ENCODE measurements around the gene LRRC3. TPM values are rescaled to one million over a fixed set of nuclear protein-coding genes. Genes with fewer than 3 reads are reported as not detected.

The LRRC3 gene
- polyA plus RNA-seq, 1 donor (not counting 4 experiments of a cell fraction or from before 2014, with no cell fraction given) = 1.4 TPM

GRCh38 chr21:44437696-44438431 is 17.4 kb upstream of the LRRC3 start:
- dilution Hi-C loops (cut with MboI; ENCODE audit: extremely low pct_ligation_motif_present, low sequenced_read_pairs) = no loop called here
- FAIRE-seq (no peak), DNase-seq (ENCODE audit: low read depth, low spot score) (no peak)
- no peaks in the 10 kb centered on the region for H3K79me2 ChIP-seq (ENCODE audit: control insufficient read depth, insufficient read depth, low read length)
- no peak overlapping the region for H3K9ac ChIP-seq (ENCODE audit: control insufficient read depth, extremely low read depth, insufficient read depth, low read length)
- TF ChIP-seq EZH2 (IDR thresholded peaks at IDR 0.05; ENCODE audit: low read length) (no peak), CTCF (optimal IDR thresholded peaks at IDR 0.05 in 1 of 3, IDR thresholded peaks at IDR 0.05 in 1 of 3, conservative IDR thresholded peaks at IDR 0.05 in 1 of 3; ENCODE audit: extremely low read depth in 1 of 3, insufficient read depth in 2 of 3, low read length in 3 of 3) (no peak)
- H3K27me3 ChIP-seq (ENCODE audit: control insufficient read depth, extremely low read depth, insufficient read depth, low read length) = peaks cover 16% of the 10 kb centered on the region
- no peaks in the 10 kb centered on the region for H3K36me3 ChIP-seq (ENCODE audit: control insufficient read depth in 2 of 2, extremely low read depth in 1 of 2, insufficient read depth in 2 of 2, low read length in 2 of 2)
- H3K4me3 ChIP-seq (ENCODE audit: control insufficient read depth in 2 of 3, extremely low read depth in 1 of 3, insufficient read depth in 2 of 3, low read depth in 1 of 3, low read length in 3 of 3) = no peak overlapping the region
- H3K27ac ChIP-seq (ENCODE audit: control insufficient read depth, insufficient read depth, low read length) = no peak overlapping the region
- no peaks in the 10 kb centered on the region for H3K9me3 ChIP-seq (ENCODE audit: control insufficient read depth, low read depth, low read length)
- H3K4me1 ChIP-seq (ENCODE audit: control insufficient read depth, extremely low read depth, insufficient read depth, low read length) = no peaks in the 10 kb centered on the region
- H3K9me1 ChIP-seq (ENCODE audit: control insufficient read depth, extremely low read depth, insufficient read depth, low read length) = no peaks in the 10 kb centered on the region
- H3K4me2 ChIP-seq (ENCODE audit: control insufficient read depth, extremely low read depth, insufficient read depth, low read depth, low read length) = no peak overlapping the region
- no peaks in the 10 kb centered on the region for H4K20me1 ChIP-seq (ENCODE audit: control insufficient read depth, extremely low read depth, insufficient read depth, low read length)
- H2AFZ ChIP-seq (ENCODE audit: control insufficient read depth, low read length) = no peak overlapping the region

GRCh38 chr21:44438531-44439210 is 16.6 kb upstream of the LRRC3 start:
- peaks cover 16% of the 10 kb centered on the region for H3K27me3 ChIP-seq (ENCODE audit: control insufficient read depth, extremely low read depth, insufficient read depth, low read length)
- H4K20me1 ChIP-seq (ENCODE audit: control insufficient read depth, extremely low read depth, insufficient read depth, low read length) = no peaks in the 10 kb centered on the region
- no peaks in the 10 kb centered on the region for H3K9me1 ChIP-seq (ENCODE audit: control insufficient read depth, extremely low read depth, insufficient read depth, low read length)
- no peak overlapping the region for H3K4me3 ChIP-seq (ENCODE audit: control insufficient read depth in 2 of 3, extremely low read depth in 1 of 3, insufficient read depth in 2 of 3, low read depth in 1 of 3, low read length in 3 of 3)
- H3K36me3 ChIP-seq (ENCODE audit: control insufficient read depth in 2 of 2, extremely low read depth in 1 of 2, insufficient read depth in 2 of 2, low read length in 2 of 2) = no peaks in the 10 kb centered on the region
- TF ChIP-seq CTCF (optimal IDR thresholded peaks at IDR 0.05 in 1 of 3, IDR thresholded peaks at IDR 0.05 in 1 of 3, conservative IDR thresholded peaks at IDR 0.05 in 1 of 3; ENCODE audit: extremely low read depth in 1 of 3, insufficient read depth in 2 of 3, low read length in 3 of 3) (no peak), EZH2 (IDR thresholded peaks at IDR 0.05; ENCODE audit: low read length) (no peak)
- H3K4me2 ChIP-seq (ENCODE audit: control insufficient read depth, extremely low read depth, insufficient read depth, low read depth, low read length) = no peak overlapping the region
- no peak overlapping the region for H2AFZ ChIP-seq (ENCODE audit: control insufficient read depth, low read length)
- no peak for FAIRE-seq
- DNase-seq (ENCODE audit: low read depth, low spot score) = no peak
- H3K9me3 ChIP-seq (ENCODE audit: control insufficient read depth, low read depth, low read length) = no peaks in the 10 kb centered on the region
- no peaks in the 10 kb centered on the region for H3K79me2 ChIP-seq (ENCODE audit: control insufficient read depth, insufficient read depth, low read length)
- no peaks in the 10 kb centered on the region for H3K4me1 ChIP-seq (ENCODE audit: control insufficient read depth, extremely low read depth, insufficient read depth, low read length)
- no peak overlapping the region for H3K9ac ChIP-seq (ENCODE audit: control insufficient read depth, extremely low read depth, insufficient read depth, low read length)
- dilution Hi-C loops (cut with MboI; ENCODE audit: extremely low pct_ligation_motif_present, low sequenced_read_pairs) = no loop called here
- H3K27ac ChIP-seq (ENCODE audit: control insufficient read depth, insufficient read depth, low read length) = no peak overlapping the region
